SK-N-MC (cell line): ENCODE data around the gene CDYL.

Experiments used
- EZH2 ChIP-seq: fragments of 200-600 bp; sonication (generic); IDR thresholded peaks from one replicate; pipeline ENCODE4 v1.6.1; 2017; ENCODE audit warnings: antibody characterized with exemption
- FOXP2 ChIP-seq: optimal IDR thresholded peaks from 2 replicates; pipeline ENCODE3; 2011; ENCODE audit warnings: mild to moderate bottlenecking, moderate library complexity; ENCODE audit not compliant: insufficient read depth; ENCODE audit errors: extremely low read length, control extremely low read depth
- POLR2AphosphoS5 ChIP-seq: IDR thresholded peaks from 2 replicates; pipeline ENCODE4 v1.6.1; 2012; ENCODE audit warnings: mild to moderate bottlenecking, low read depth, low read length, borderline replicate concordance

DNA sequence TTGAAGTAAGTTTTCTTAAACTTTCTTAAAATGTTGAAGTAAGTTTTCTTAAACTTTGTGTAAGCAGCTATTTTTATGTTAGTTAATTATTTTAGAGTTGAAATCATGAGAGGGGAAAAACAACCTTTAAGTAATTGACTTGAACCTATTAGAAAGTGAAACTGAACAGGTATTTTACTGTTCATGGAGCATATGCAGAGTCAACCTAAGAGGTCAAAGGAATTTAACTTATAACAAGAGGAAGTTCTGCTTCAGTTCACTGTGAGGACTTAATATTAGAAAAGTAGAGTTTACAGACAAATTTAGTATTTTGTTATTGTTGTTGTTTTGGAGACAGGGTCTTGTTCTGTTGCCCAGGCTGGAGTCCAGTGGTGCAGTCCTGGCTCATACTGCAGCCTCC, 38.0 kb downstream of the CDYL start:
- TF ChIP-seq EZH2 (no peak), POLR2AphosphoS5 (no peak), FOXP2 (no peak)
